ENCODE results near the gene FGF22. TPM values are rescaled to one million over a fixed set of nuclear protein-coding genes. Genes with fewer than 3 reads are reported as not detected.

The FGF22 gene
- total RNA-seq, 2 donors from 2014 or later = 0.44 TPM; not detected in 1

GRCh38 chr19:634975-635652, 4.6 kb upstream of the FGF22 start:
- intact Hi-C loops (cut with DNase I) = loop anchor here in 1 of 2 donors (10.0 kb wide), 1 partner anchor 50 kb away; the partner anchor contains the start of gene HCN2
- no peak for ATAC-seq
- no peak for DNase-seq

GRCh38 chr19:638906-639252, 800 bp upstream of the FGF22 start:
- DNase-seq (no peak), ATAC-seq (no peak)
- intact Hi-C loops (cut with DNase I) = loop anchor here in 1 of 2 donors (10.0 kb wide), 1 partner anchor 54 kb away; the partner anchor contains the start of gene HCN2

GRCh38 chr19:640161-640558, 481 bp downstream of the FGF22 start:
- intact Hi-C loops (cut with DNase I) = no loop called here
- ATAC-seq (no peak), DNase-seq (no peak)

- no peak for DNase-seq
- intact Hi-C loops (cut with DNase I) = no loop called here
- no peak for ATAC-seq
Measured at GRCh38 chr19:640606-641189, 1.0 kb downstream of the FGF22 start.

GRCh38 chr19:641702-642101, 2.0 kb downstream of the FGF22 start:
- ATAC-seq = no peak
- no peak for DNase-seq
- intact Hi-C loops (cut with DNase I) = no loop called here

- ATAC-seq = no peak
- no peak for DNase-seq
- intact Hi-C loops (cut with DNase I) = no loop called here
Measured at GRCh38 chr19:642767-643727, 3.4 kb downstream of the FGF22 start.

GRCh38 chr19:643736-644135, 4.1 kb downstream of the FGF22 start:
- intact Hi-C loops (cut with DNase I) = no loop called here
- ATAC-seq = no peak
- no peak for DNase-seq

GRCh38 chr19:644363-644762, 4.7 kb downstream of the FGF22 start:
- no peak for ATAC-seq
- no peak for DNase-seq
- intact Hi-C loops (cut with DNase I) = no loop called here

- ATAC-seq = no peak
Measured at GRCh38 chr19:644789-645188, 5.1 kb downstream of the FGF22 start.

GRCh38 chr19:645912-646778, 6.5 kb downstream of the FGF22 start:
- ATAC-seq (peak in 1 of 2 donors; percentile 11), DNase-seq (peak; percentile 20)
- intact Hi-C loops (cut with DNase I) = no loop called here

More at GRCh38 chr19:644789-645188, 5.1 kb downstream of the FGF22 start:
- intact Hi-C loops (cut with DNase I) = no loop called here
- peak; percentile 19 for DNase-seq

- peak; percentile 20 for DNase-seq
- ATAC-seq = no peak
- intact Hi-C loops (cut with DNase I) = no loop called here
Measured at GRCh38 chr19:646779-647565, 7.3 kb downstream of the FGF22 start.

- intact Hi-C loops (cut with DNase I) = no loop called here
- ATAC-seq = no peak
- no peak for DNase-seq
Measured at GRCh38 chr19:647566-648284, 8.0 kb downstream of the FGF22 start.

- DNase-seq = no peak
- intact Hi-C loops (cut with DNase I) = no loop called here
- no peak for ATAC-seq
Measured at GRCh38 chr19:648305-648704, 8.6 kb downstream of the FGF22 start.

- peak; percentile 19 for DNase-seq
- no peak for ATAC-seq
- intact Hi-C loops (cut with DNase I) = no loop called here
Measured at GRCh38 chr19:648904-649801, 9.5 kb downstream of the FGF22 start.

GRCh38 chr19:650121-650520, 10.4 kb downstream of the FGF22 start:
- ATAC-seq = no peak
- intact Hi-C loops (cut with DNase I) = no loop called here
- DNase-seq = peak; percentile 17

- DNase-seq (no peak), ATAC-seq (no peak)
- intact Hi-C loops (cut with DNase I) = no loop called here
Measured at GRCh38 chr19:651114-651818, 11.6 kb downstream of the FGF22 start.

All from left cardiac atrium (tissue), 4 donors.